ENCODE results near the gene RNU1-4. TPM values are rescaled to one million over a fixed set of nuclear protein-coding genes. Genes with fewer than 3 reads are reported as not detected.
"Not testable (repeated sequence)": the region's sequence is repeated elsewhere in the genome, so short reads cannot be mapped to it uniquely, and the experiment has no call there.

RNU1-4 gene
- total RNA-seq, 1 experiment from 2014 or later: 1,606 TPM

- H3K36me3 Mint-ChIP-seq (ENCODE audit: insufficient read depth, unreplicated experiment); CTCF ChIA-PET; H3K9me3 Mint-ChIP-seq (ENCODE audit: unreplicated experiment); H3K27ac Mint-ChIP-seq (ENCODE audit: low read depth, unreplicated experiment); intact Hi-C loops (cut with micrococcal nuclease); BruUV-seq (replicated peaks); DNase-seq (ENCODE audit: unreplicated experiment); H3K4me3 Mint-ChIP-seq (ENCODE audit: unreplicated experiment); POLR2A ChIA-PET; H3K27me3 Mint-ChIP-seq (ENCODE audit: insufficient read depth, unreplicated experiment): not testable (repeated sequence)
- H3K4me1 Mint-ChIP-seq (ENCODE audit: insufficient read depth, unreplicated experiment): peaks cover 21% of the 10 kb centered on the region
These were observed 30.7 kb downstream of the RNU1-4 start for GRCh38 chr1:16770896-16771446.

DNA sequence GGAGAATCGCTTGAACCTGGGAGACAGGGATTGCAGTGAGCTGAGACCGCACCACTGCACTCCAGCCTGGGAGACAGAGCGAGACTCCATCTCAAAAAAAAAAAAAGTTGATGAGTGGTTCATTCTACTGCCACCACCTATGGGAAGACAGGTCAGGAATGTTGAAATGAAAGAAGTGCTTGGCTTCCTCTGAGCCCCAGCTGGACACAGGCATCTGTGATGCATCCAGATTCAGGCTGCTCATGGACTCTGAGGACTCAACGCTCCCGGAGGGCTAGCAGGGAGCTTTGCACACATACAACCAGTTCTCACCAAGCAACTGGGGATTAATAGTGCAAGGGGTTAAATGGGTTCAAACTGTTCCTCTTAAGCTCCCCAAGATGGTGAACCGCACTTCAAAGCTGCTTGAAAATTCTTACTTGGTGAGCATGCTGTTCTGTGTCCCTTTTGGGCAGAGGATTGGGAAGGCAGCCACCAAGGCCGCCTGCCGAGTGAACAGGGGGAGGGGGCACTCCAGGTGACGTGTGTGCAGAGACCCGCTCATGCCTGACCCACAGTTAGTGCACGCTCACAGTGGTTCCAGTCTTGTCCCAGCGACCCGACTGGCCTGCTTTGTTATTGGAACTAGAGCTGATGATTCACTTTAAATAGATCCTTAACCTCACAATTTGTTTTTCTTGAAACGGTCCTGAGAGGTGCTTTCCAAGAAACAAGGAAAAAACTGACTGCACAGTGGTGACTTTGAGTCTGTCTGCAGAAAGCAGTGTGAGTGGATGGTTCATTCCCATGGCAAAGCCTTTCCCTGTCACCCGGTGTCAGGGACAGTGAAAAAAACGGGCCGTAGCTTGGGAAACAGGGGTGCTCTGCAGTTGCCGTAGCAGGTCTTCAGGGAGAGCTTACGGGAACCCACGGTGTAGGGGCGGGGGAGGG lies 32.2 kb downstream of the RNU1-4 start:
- intact Hi-C loops (cut with micrococcal nuclease); BruUV-seq (replicated peaks): not testable (repeated sequence)

GRCh38 chr1:16773205-16773596 lies 32.9 kb downstream of the RNU1-4 start:
- BruUV-seq (replicated peaks); H3K36me3 Mint-ChIP-seq (ENCODE audit: insufficient read depth, unreplicated experiment); H3K9me3 Mint-ChIP-seq (ENCODE audit: unreplicated experiment); H3K27ac Mint-ChIP-seq (ENCODE audit: low read depth, unreplicated experiment); H3K27me3 Mint-ChIP-seq (ENCODE audit: insufficient read depth, unreplicated experiment); CTCF ChIA-PET; DNase-seq (ENCODE audit: unreplicated experiment); H3K4me3 Mint-ChIP-seq (ENCODE audit: unreplicated experiment); POLR2A ChIA-PET; intact Hi-C loops (cut with micrococcal nuclease): not testable (repeated sequence)
- H3K4me1 Mint-ChIP-seq (ENCODE audit: insufficient read depth, unreplicated experiment): peaks cover 21% of the 10 kb centered on the region

More for the DNA sequence above, 32.2 kb downstream of the RNU1-4 start:
- H3K4me1 Mint-ChIP-seq (ENCODE audit: insufficient read depth, unreplicated experiment): peaks cover 21% of the 10 kb centered on the region
- DNase-seq (ENCODE audit: unreplicated experiment): peak; percentile 48
- H3K27ac Mint-ChIP-seq (ENCODE audit: low read depth, unreplicated experiment); H3K4me3 Mint-ChIP-seq (ENCODE audit: unreplicated experiment); H3K36me3 Mint-ChIP-seq (ENCODE audit: insufficient read depth, unreplicated experiment); CTCF ChIA-PET; POLR2A ChIA-PET; H3K27me3 Mint-ChIP-seq (ENCODE audit: insufficient read depth, unreplicated experiment); H3K9me3 Mint-ChIP-seq (ENCODE audit: unreplicated experiment): not testable (repeated sequence)

GRCh38 chr1:16773723-16774122 lies 33.4 kb downstream of the RNU1-4 start:
- POLR2A ChIA-PET; H3K27me3 Mint-ChIP-seq (ENCODE audit: insufficient read depth, unreplicated experiment); BruUV-seq (replicated peaks); CTCF ChIA-PET; H3K36me3 Mint-ChIP-seq (ENCODE audit: insufficient read depth, unreplicated experiment); intact Hi-C loops (cut with micrococcal nuclease); DNase-seq (ENCODE audit: unreplicated experiment); H3K4me3 Mint-ChIP-seq (ENCODE audit: unreplicated experiment); H3K9me3 Mint-ChIP-seq (ENCODE audit: unreplicated experiment); H3K27ac Mint-ChIP-seq (ENCODE audit: low read depth, unreplicated experiment): not testable (repeated sequence)
- peaks cover 21% of the 10 kb centered on the region for H3K4me1 Mint-ChIP-seq (ENCODE audit: insufficient read depth, unreplicated experiment)

DNA sequence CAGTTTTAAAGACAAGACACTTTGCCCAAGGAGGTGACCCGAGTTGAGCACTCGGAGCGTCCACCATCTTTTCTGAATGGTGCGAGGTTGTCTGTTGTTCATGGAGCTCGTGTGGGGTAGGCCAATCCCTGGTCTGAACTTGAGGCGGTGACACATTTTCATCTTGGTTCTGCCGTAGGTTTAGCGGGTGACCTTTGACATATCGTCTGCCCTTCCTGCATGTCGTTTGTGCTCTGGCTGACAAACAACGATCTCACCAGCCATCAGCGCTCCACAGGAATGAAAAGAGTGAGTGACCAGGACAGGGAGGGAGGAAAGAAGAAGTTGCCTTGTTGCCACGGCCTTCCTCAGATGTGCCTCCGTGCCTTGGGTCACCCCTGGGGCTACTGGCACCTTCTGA lies 34.5 kb downstream of the RNU1-4 start:
- H3K27ac Mint-ChIP-seq (ENCODE audit: low read depth, unreplicated experiment); H3K27me3 Mint-ChIP-seq (ENCODE audit: insufficient read depth, unreplicated experiment); intact Hi-C loops (cut with micrococcal nuclease); H3K4me3 Mint-ChIP-seq (ENCODE audit: unreplicated experiment); CTCF ChIA-PET; DNase-seq (ENCODE audit: unreplicated experiment); BruUV-seq (replicated peaks); POLR2A ChIA-PET; H3K9me3 Mint-ChIP-seq (ENCODE audit: unreplicated experiment); H3K36me3 Mint-ChIP-seq (ENCODE audit: insufficient read depth, unreplicated experiment): not testable (repeated sequence)
- H3K4me1 Mint-ChIP-seq (ENCODE audit: insufficient read depth, unreplicated experiment): peaks cover 21% of the 10 kb centered on the region

GRCh38 chr1:16775290-16775689 lies 35.0 kb downstream of the RNU1-4 start:
- H3K27ac Mint-ChIP-seq (ENCODE audit: low read depth, unreplicated experiment); H3K9me3 Mint-ChIP-seq (ENCODE audit: unreplicated experiment); DNase-seq (ENCODE audit: unreplicated experiment); BruUV-seq (replicated peaks); POLR2A ChIA-PET; CTCF ChIA-PET; H3K27me3 Mint-ChIP-seq (ENCODE audit: insufficient read depth, unreplicated experiment); H3K36me3 Mint-ChIP-seq (ENCODE audit: insufficient read depth, unreplicated experiment); intact Hi-C loops (cut with micrococcal nuclease); H3K4me3 Mint-ChIP-seq (ENCODE audit: unreplicated experiment): not testable (repeated sequence)
- peaks cover 21% of the 10 kb centered on the region for H3K4me1 Mint-ChIP-seq (ENCODE audit: insufficient read depth, unreplicated experiment)

DNA sequence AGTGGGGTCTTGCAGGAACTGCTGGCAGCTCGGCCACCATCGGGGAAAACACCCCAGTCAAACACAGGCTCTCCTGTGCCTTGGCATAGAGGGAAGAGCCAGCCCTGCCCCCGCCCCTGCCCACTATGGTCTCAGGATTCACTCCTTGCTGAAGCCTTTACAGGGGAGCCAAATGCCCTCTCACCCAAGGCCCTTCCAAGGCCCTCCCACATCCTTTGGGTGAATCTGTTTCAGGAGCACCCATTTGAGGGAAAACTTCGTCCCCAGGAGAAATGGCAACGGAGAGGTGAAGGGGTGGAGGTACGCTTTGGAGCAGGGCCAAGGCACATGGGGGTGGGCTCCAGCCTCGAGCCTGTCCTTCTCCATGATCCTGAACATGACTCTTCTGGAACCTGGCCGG lies 35.9 kb downstream of the RNU1-4 start:
- POLR2A ChIA-PET; H3K27ac Mint-ChIP-seq (ENCODE audit: low read depth, unreplicated experiment); H3K4me3 Mint-ChIP-seq (ENCODE audit: unreplicated experiment); intact Hi-C loops (cut with micrococcal nuclease); DNase-seq (ENCODE audit: unreplicated experiment); CTCF ChIA-PET; H3K9me3 Mint-ChIP-seq (ENCODE audit: unreplicated experiment); H3K36me3 Mint-ChIP-seq (ENCODE audit: insufficient read depth, unreplicated experiment); H3K27me3 Mint-ChIP-seq (ENCODE audit: insufficient read depth, unreplicated experiment); BruUV-seq (replicated peaks): not testable (repeated sequence)
- peaks cover 15% of the 10 kb centered on the region for H3K4me1 Mint-ChIP-seq (ENCODE audit: insufficient read depth, unreplicated experiment)

GRCh38 chr1:16776835-16777234 lies 36.5 kb downstream of the RNU1-4 start:
- H3K27ac Mint-ChIP-seq (ENCODE audit: low read depth, unreplicated experiment); H3K36me3 Mint-ChIP-seq (ENCODE audit: insufficient read depth, unreplicated experiment); CTCF ChIA-PET; intact Hi-C loops (cut with micrococcal nuclease); POLR2A ChIA-PET; H3K9me3 Mint-ChIP-seq (ENCODE audit: unreplicated experiment); H3K27me3 Mint-ChIP-seq (ENCODE audit: insufficient read depth, unreplicated experiment); H3K4me3 Mint-ChIP-seq (ENCODE audit: unreplicated experiment); DNase-seq (ENCODE audit: unreplicated experiment); BruUV-seq (replicated peaks): not testable (repeated sequence)
- peaks cover 14% of the 10 kb centered on the region for H3K4me1 Mint-ChIP-seq (ENCODE audit: insufficient read depth, unreplicated experiment)

DNA sequence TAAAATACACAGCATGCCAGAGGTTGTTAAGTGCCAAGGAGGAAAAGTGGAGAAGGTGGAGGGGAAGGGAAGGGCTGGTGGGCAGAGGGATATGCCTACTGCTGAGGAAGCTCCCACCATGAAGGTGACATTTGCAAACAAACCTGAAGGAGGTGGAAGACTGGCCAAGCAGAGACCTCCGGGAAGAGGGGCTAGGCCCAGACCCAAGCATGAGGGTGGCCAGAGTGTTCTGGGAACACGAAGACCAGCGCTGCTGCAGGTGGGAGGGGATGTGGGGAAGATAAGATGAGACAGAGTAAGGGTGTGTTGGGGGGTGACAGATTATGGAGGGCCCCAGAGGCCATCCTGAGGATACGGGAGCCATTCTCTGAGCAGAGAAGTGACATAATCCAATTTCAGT lies 37.5 kb downstream of the RNU1-4 start:
- DNase-seq (ENCODE audit: unreplicated experiment); H3K27me3 Mint-ChIP-seq (ENCODE audit: insufficient read depth, unreplicated experiment); H3K9me3 Mint-ChIP-seq (ENCODE audit: unreplicated experiment); H3K4me3 Mint-ChIP-seq (ENCODE audit: unreplicated experiment); intact Hi-C loops (cut with micrococcal nuclease); POLR2A ChIA-PET; BruUV-seq (replicated peaks); H3K27ac Mint-ChIP-seq (ENCODE audit: low read depth, unreplicated experiment); H3K36me3 Mint-ChIP-seq (ENCODE audit: insufficient read depth, unreplicated experiment): not testable (repeated sequence)
- CTCF ChIA-PET: interaction anchor here (0.6 kb wide), 1 partner anchor 114 kb away, joined by 3 read pairs; no protein-coding TSS in a partner anchor
- H3K4me1 Mint-ChIP-seq (ENCODE audit: insufficient read depth, unreplicated experiment): peaks cover 14% of the 10 kb centered on the region

Measured in MCF 10A (cell line).